Upper lobe of left lung (tissue), 4 donors: Measurements from ENCODE around the gene MCF2L2.

Experiments used
- CTCF ChIP-seq, 6 experiments: fragments of 450-650 bp in 4 of 6; fragments of 200-600 bp in 2 of 6; sonication (generic) in 2 of 6; IDR thresholded peaks; one replicate each; pipeline ENCODE4 v1.5.1; 2016 to 2019; ENCODE audit warnings: antibody characterized with exemption in 6 of 6
- EP300 ChIP-seq, 4 donors: sonication (generic); formaldehyde crosslinking; IDR thresholded peaks; one replicate each; pipeline ENCODE4 v1.5.1; 2017; ENCODE audit warnings: antibody characterized with exemption in 4 of 4, control low read depth in 2 of 4
- POLR2A ChIP-seq, 4 donors: fragments of 450-650 bp; IDR thresholded peaks; one replicate each; pipeline ENCODE4 v1.5.1; 2016 to 2017; ENCODE audit warnings: antibody characterized with exemption in 4 of 4, mild to moderate bottlenecking in 2 of 4

GRCh38 chr3:183354325-183354831 lies 74.0 kb downstream of the MCF2L2 start:
- no peak for TF ChIP-seq CTCF (IDR thresholded peaks at IDR 0.05)
- no peak for TF ChIP-seq POLR2A (IDR thresholded peaks at IDR 0.05)
- no peak for TF ChIP-seq EP300 (IDR thresholded peaks at IDR 0.05)
